GM23338 (cell line): ENCODE data around the gene SCP2. TPM values are rescaled to one million over a fixed set of nuclear protein-coding genes. Genes with fewer than 3 reads are reported as not detected.

Experiments
- CREB1 ChIP-seq: fragments of 250-450 bp; sonication (Bioruptor Pico); IDR thresholded peaks from 2 replicates; pipeline ENCODE4 v1.5.0; 2020; ENCODE audit warnings: low read depth, mild to moderate bottlenecking, moderate library complexity
- EZH2 ChIP-seq: fragments of 200-600 bp; sonication (generic); IDR thresholded peaks from one replicate; pipeline ENCODE4 v1.8.0; 2017; ENCODE audit warnings: antibody characterized with exemption, mild to moderate bottlenecking, low read depth; ENCODE audit not compliant: unreplicated experiment
- EZH2phosphoT487 ChIP-seq: fragments of 200-600 bp; sonication (generic); IDR thresholded peaks from one replicate; pipeline ENCODE4 v1.8.1; 2018; ENCODE audit warnings: antibody characterized with exemption; ENCODE audit not compliant: unreplicated experiment
- JUNB ChIP-seq: IDR thresholded peaks from one replicate; pipeline ENCODE4 v1.6.1; 2016; ENCODE audit warnings: antibody characterized with exemption; ENCODE audit not compliant: unreplicated experiment
- NANOG ChIP-seq: IDR thresholded peaks from 2 replicates; pipeline ENCODE4 v1.6.1; 2016; ENCODE audit warnings: antibody characterized with exemption, borderline replicate concordance
- POLR2AphosphoS5 ChIP-seq: IDR thresholded peaks from 2 replicates; pipeline ENCODE4 v1.6.1; 2016; ENCODE audit warnings: antibody characterized with exemption, low read depth
- ZNF114 ChIP-seq: fragments of 250-450 bp; sonication (Bioruptor Pico); IDR thresholded peaks from 2 replicates; pipeline ENCODE4 v1.5.0; 2020; ENCODE audit warnings: mild to moderate bottlenecking, moderate library complexity
- polyA plus RNA-seq: library from polyadenylated mRNA; unstranded; fragments of >200 nt; fragmentation: Nextera tagmentation; extraction: Ambion mirVana; gene quantifications from 2 replicates; pipeline ENCODE4 v1.2.1, GENCODE V29; 2016
- total RNA-seq: library from RNA; depleted of rRNA; stranded (reverse); fragments of >200 nt; shearing (Covaris generic); gene quantifications from 2 replicates; pipeline ENCODE4 v1.2.3, GENCODE V29; 2014
- TF ChIP-seq, protein P1 (sequence below): fragments of 250-450 bp; sonication (Bioruptor Pico); IDR thresholded peaks from 2 replicates; pipeline ENCODE4 v1.5.0; 2020; ENCODE audit warnings: mild to moderate bottlenecking, moderate library complexity
- TF ChIP-seq, protein P2 (sequence below): IDR thresholded peaks from one replicate; pipeline ENCODE4 v1.6.1; 2018; ENCODE audit warnings: antibody characterized with exemption; ENCODE audit not compliant: unreplicated experiment
- TF ChIP-seq, protein P3 (sequence below): IDR thresholded peaks from 2 replicates; pipeline ENCODE4 v1.6.1; 2016; ENCODE audit warnings: antibody characterized with exemption

The SCP2 gene
- total and polyA plus RNA-seq, 2 experiments from 2014 or later = 66.3 to 116 TPM

DNA sequence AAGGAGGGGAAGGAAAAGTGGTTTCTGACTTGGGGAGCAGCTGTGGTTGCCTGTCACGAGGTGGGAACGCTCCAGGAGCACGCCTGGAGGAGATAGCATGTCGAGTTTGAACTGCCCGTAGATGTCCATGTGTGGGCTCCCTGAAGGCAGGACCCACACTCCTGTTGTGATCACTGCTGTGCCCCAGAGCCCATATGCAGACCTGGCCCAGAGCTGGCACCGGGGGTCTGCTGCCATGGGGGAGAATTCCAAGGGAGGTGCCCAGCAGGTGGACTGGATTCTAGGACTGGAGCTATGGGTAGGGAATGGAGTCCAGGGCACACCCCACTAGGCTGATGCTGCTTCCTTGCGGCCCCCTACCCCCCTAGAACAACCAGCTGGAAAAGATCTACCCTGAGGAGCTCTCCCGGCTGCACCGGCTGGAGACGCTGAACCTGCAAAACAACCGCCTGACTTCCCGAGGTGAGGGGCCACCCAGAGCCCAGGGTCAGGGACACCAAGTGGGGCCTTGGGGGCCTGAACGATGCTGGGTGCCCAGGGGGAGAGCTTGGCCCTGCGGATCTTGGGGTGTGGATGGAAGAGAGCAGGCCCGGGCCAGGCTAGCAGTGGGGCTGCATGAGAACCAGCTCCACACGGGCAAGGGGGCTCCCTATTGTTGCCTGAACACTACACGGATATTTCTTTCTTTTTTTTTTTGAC lies 144.2 kb downstream of the SCP2 start (continued):
- TF ChIP-seq, protein P1, sequence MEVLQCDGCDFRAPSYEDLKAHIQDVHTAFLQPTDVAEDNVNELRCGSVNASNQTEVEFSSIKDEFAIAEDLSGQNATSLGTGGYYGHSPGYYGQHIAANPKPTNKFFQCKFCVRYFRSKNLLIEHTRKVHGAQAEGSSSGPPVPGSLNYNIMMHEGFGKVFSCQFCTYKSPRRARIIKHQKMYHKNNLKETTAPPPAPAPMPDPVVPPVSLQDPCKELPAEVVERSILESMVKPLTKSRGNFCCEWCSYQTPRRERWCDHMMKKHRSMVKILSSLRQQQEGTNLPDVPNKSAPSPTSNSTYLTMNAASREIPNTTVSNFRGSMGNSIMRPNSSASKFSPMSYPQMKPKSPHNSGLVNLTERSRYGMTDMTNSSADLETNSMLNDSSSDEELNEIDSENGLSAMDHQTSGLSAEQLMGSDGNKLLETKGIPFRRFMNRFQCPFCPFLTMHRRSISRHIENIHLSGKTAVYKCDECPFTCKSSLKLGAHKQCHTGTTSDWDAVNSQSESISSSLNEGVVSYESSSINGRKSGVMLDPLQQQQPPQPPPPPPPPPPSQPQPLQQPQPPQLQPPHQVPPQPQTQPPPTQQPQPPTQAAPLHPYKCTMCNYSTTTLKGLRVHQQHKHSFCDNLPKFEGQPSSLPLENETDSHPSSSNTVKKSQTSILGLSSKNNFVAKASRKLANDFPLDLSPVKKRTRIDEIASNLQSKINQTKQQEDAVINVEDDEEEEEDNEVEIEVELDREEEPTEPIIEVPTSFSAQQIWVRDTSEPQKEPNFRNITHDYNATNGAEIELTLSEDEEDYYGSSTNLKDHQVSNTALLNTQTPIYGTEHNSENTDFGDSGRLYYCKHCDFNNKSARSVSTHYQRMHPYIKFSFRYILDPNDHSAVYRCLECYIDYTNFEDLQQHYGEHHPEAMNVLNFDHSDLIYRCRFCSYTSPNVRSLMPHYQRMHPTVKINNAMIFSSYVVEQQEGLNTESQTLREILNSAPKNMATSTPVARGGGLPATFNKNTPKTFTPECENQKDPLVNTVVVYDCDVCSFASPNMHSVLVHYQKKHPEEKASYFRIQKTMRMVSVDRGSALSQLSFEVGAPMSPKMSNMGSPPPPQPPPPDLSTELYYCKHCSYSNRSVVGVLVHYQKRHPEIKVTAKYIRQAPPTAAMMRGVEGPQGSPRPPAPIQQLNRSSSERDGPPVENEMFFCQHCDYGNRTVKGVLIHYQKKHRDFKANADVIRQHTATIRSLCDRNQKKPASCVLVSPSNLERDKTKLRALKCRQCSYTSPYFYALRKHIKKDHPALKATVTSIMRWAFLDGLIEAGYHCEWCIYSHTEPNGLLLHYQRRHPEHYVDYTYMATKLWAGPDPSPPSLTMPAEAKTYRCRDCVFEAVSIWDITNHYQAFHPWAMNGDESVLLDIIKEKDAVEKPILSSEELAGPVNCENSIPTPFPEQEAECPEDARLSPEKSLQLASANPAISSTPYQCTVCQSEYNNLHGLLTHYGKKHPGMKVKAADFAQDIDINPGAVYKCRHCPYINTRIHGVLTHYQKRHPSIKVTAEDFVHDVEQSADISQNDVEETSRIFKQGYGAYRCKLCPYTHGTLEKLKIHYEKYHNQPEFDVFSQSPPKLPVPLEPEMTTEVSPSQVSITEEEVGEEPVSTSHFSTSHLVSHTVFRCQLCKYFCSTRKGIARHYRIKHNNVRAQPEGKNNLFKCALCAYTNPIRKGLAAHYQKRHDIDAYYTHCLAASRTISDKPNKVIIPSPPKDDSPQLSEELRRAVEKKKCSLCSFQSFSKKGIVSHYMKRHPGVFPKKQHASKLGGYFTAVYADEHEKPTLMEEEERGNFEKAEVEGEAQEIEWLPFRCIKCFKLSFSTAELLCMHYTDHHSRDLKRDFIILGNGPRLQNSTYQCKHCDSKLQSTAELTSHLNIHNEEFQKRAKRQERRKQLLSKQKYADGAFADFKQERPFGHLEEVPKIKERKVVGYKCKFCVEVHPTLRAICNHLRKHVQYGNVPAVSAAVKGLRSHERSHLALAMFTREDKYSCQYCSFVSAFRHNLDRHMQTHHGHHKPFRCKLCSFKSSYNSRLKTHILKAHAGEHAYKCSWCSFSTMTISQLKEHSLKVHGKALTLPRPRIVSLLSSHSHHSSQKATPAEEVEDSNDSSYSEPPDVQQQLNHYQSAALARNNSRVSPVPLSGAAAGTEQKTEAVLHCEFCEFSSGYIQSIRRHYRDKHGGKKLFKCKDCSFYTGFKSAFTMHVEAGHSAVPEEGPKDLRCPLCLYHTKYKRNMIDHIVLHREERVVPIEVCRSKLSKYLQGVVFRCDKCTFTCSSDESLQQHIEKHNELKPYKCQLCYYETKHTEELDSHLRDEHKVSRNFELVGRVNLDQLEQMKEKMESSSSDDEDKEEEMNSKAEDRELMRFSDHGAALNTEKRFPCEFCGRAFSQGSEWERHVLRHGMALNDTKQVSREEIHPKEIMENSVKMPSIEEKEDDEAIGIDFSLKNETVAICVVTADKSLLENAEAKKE (CRISPR knock-in tag) = no peak
- TF ChIP-seq ZNF114 (CRISPR knock-in tag) (no peak), NANOG (no peak), POLR2AphosphoS5 (no peak), EZH2phosphoT487 (no peak), EZH2 (no peak), CREB1 (CRISPR knock-in tag) (no peak), JUNB (no peak)
- TF ChIP-seq, protein P2, sequence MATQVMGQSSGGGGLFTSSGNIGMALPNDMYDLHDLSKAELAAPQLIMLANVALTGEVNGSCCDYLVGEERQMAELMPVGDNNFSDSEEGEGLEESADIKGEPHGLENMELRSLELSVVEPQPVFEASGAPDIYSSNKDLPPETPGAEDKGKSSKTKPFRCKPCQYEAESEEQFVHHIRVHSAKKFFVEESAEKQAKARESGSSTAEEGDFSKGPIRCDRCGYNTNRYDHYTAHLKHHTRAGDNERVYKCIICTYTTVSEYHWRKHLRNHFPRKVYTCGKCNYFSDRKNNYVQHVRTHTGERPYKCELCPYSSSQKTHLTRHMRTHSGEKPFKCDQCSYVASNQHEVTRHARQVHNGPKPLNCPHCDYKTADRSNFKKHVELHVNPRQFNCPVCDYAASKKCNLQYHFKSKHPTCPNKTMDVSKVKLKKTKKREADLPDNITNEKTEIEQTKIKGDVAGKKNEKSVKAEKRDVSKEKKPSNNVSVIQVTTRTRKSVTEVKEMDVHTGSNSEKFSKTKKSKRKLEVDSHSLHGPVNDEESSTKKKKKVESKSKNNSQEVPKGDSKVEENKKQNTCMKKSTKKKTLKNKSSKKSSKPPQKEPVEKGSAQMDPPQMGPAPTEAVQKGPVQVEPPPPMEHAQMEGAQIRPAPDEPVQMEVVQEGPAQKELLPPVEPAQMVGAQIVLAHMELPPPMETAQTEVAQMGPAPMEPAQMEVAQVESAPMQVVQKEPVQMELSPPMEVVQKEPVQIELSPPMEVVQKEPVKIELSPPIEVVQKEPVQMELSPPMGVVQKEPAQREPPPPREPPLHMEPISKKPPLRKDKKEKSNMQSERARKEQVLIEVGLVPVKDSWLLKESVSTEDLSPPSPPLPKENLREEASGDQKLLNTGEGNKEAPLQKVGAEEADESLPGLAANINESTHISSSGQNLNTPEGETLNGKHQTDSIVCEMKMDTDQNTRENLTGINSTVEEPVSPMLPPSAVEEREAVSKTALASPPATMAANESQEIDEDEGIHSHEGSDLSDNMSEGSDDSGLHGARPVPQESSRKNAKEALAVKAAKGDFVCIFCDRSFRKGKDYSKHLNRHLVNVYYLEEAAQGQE = no peak
- TF ChIP-seq, protein P3, sequence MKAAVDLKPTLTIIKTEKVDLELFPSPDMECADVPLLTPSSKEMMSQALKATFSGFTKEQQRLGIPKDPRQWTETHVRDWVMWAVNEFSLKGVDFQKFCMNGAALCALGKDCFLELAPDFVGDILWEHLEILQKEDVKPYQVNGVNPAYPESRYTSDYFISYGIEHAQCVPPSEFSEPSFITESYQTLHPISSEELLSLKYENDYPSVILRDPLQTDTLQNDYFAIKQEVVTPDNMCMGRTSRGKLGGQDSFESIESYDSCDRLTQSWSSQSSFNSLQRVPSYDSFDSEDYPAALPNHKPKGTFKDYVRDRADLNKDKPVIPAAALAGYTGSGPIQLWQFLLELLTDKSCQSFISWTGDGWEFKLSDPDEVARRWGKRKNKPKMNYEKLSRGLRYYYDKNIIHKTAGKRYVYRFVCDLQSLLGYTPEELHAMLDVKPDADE = no peak
